ENCODE data around the gene GPR151.

- TF ChIP-seq CTCF (IDR thresholded peaks at IDR 0.05; ENCODE audit: insufficient read depth, low read depth, low read length) (no peak), EZH2 (IDR thresholded peaks at IDR 0.05; ENCODE audit: insufficient read depth, low read length) (no peak)
Observed at GRCh38 chr5:146474065-146474464, 41.9 kb downstream of the GPR151 start.

All from astrocyte (in vitro differentiated cells and primary cell).